Dedifferentiated amniotic fluid mesenchymal stem cell (primary cell): ENCODE data around the gene TGIF1.

Experiments used
- DNase-seq: peaks from one replicate; pipeline ENCODE4 v3.0.0-alpha.2; 2016; ENCODE audit errors: extremely low spot score

TGIF1 gene

GRCh38 chr18:3434685-3435084 is 15.3 kb upstream of the TGIF1 start:
- DNase-seq: no peak

- DNase-seq: no peak
Observed at GRCh38 chr18:3440341-3440740, 9.6 kb upstream of the TGIF1 start.

- peak; percentile 38 for DNase-seq
Observed at GRCh38 chr18:3441290-3441689, 8.7 kb upstream of the TGIF1 start.

GRCh38 chr18:3442919-3443318 is 7.1 kb upstream of the TGIF1 start:
- DNase-seq: no peak

- DNase-seq: no peak
Observed at GRCh38 chr18:3444296-3444695, 5.7 kb upstream of the TGIF1 start.

- DNase-seq: no peak
Observed at GRCh38 chr18:3444954-3445353, 5.0 kb upstream of the TGIF1 start.

GRCh38 chr18:3447068-3447894 is 2.7 kb upstream of the TGIF1 start:
- DNase-seq: peak; percentile 39

- DNase-seq: peak; percentile 97
Observed at GRCh38 chr18:3447895-3448837, 1.8 kb upstream of the TGIF1 start.

GRCh38 chr18:3448838-3449511 is 997 bp upstream of the TGIF1 start:
- peak; percentile 95 for DNase-seq

- no peak for DNase-seq
Observed at GRCh38 chr18:3449512-3450011, 410 bp upstream of the TGIF1 start.

GRCh38 chr18:3450799-3451182 is 819 bp downstream of the TGIF1 start:
- no peak for DNase-seq

- peak; percentile 83 for DNase-seq
Observed at GRCh38 chr18:3451183-3451988, 1.4 kb downstream of the TGIF1 start.

GRCh38 chr18:3451989-3452749 is 2.2 kb downstream of the TGIF1 start:
- DNase-seq: peak; percentile 21

- no peak for DNase-seq
Observed at GRCh38 chr18:3452750-3453539, 3.0 kb downstream of the TGIF1 start.

- DNase-seq: peak; percentile 94
Observed at GRCh38 chr18:3453540-3454364, 3.8 kb downstream of the TGIF1 start.

- peak; percentile 54 for DNase-seq
Observed at GRCh38 chr18:3454365-3455089, 4.6 kb downstream of the TGIF1 start.

- DNase-seq: no peak
Observed at GRCh38 chr18:3455090-3455635, 5.2 kb downstream of the TGIF1 start.
